Amygdala (tissue), 56 donors: ENCODE data around the gene GPR171.

Experiments used
- DNase-seq, 56 donors: peaks; one replicate each; lab custom pipeline; 2025; lab: John Stamatoyannopoulos, UW

GPR171 gene

GRCh38 chr3:151182349-151183079 lies 20.5 kb downstream of the GPR171 start:
- DNase-seq = no peak

DNA sequence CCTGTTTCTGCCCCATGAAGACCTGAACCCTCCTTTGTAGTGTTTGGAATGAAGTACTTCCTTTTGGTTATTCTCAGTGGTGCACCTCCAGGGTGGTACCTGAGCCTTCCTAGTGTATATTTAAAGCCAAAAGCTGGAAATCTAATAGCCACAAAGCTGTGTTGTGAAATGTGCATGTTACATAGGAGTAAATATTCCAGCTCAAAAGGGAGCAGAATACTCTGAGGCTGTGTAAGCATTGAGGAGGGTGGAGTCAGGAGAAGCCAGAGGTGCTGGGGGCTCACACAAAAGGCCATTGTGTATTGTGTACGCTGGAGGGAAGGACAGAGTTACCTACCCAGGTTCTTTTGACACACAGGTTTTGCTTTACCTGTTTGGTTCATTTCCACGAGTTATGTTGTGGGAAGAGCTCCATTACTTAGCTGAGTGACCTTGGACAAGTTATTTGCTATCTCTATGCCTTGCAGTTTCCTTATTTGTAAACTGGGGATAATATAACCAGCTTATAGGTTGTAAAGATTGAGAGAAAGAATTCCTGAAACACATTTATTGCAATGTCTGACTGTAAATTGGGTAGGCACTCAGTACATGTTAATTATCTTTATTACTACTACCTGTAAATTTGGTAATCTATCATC lies 24.7 kb downstream of the GPR171 start:
- no peak for DNase-seq

GRCh38 chr3:151175952-151176351 lies 27.1 kb downstream of the GPR171 start:
- DNase-seq = no peak

- no peak for DNase-seq
Measured at GRCh38 chr3:151174351-151174750, 28.7 kb downstream of the GPR171 start.

- DNase-seq = peak in 3 of 56 donors; percentile 1 to 15 (median 3)
Measured at GRCh38 chr3:151171145-151171757, 31.8 kb downstream of the GPR171 start.

GRCh38 chr3:151169948-151170679 lies 32.9 kb downstream of the GPR171 start:
- DNase-seq = peak in 13 of 56 donors; percentile 5 to 39 (median 10)

DNA sequence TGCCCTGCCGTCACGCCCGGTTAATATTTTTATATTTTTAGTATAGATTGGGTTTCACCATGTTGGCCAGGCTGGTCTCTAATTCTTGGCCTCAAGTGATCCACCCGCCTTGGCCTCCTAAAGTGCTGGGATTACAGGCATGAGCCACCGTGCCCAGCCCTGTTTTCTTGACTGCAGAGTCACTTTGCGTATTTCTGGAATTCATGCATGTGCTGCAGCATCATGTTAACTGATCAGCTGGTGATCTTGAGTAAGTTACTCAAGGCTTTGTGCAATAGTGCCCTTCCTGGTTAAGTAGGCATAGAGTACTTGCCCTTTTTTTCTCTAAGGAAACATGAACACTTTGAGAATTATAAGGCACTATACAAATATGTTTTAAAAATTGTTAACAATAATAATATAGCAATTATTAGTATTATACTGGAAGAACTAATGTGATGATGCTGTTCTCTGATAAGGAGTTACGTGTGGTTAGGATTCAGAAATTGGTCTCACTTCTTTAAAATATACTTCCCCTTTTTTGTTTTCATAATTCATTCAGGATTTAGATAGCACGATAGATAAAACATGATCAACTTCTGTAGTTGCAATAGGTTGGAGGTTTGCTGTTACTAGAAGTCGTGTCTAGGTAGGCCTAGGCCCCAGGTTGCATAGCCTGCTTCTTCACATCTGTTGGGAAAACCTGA lies 33.6 kb downstream of the GPR171 start:
- no peak for DNase-seq

- DNase-seq = peak in 28 of 56 donors; percentile 4 to 69 (median 32)
Measured at GRCh38 chr3:151168269-151169094, 34.5 kb downstream of the GPR171 start.

GRCh38 chr3:151166161-151166560 lies 36.9 kb downstream of the GPR171 start:
- DNase-seq = no peak

GRCh38 chr3:151165226-151165625 lies 37.8 kb downstream of the GPR171 start:
- DNase-seq = no peak

- DNase-seq = no peak
Measured at GRCh38 chr3:151159806-151160205, 43.2 kb downstream of the GPR171 start.

- no peak for DNase-seq
Measured at GRCh38 chr3:151156618-151157216, 46.3 kb downstream of the GPR171 start.

DNA sequence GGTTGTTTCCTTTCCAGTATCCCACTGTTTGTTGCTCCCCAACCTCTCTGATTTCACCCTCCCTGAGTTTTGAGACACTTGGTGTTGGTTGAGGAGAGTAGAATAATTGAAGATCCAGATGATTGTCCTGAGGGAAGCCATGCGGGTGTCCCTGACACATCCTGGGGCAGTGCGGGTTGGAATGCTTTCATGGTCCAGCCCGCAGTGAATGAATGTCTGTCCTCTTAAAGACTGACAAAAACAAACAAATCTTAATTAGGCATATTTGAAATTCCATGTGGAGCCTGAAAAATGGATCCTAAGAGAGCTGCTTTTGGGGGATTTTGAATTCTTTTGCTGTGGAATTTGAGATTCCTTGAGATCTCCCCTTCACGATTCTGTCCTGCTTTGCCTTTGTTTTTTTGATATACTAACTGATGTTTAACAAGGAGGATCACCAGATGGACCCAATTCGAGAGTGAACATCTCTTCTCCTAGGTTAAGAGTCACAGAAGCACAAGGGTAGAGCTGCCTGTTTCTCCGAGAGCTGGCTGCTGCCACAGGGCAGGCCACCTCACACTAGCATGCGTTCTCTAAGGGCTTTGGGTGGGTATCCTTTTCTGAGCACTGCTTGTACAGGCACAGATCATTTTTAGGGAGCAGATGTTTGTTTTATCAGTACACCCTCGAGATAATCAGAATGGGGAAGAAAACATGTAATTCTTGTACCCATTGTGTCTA lies 47.4 kb downstream of the GPR171 start:
- no peak for DNase-seq

GRCh38 chr3:151154566-151154965 lies 48.5 kb downstream of the GPR171 start:
- DNase-seq = no peak

DNA sequence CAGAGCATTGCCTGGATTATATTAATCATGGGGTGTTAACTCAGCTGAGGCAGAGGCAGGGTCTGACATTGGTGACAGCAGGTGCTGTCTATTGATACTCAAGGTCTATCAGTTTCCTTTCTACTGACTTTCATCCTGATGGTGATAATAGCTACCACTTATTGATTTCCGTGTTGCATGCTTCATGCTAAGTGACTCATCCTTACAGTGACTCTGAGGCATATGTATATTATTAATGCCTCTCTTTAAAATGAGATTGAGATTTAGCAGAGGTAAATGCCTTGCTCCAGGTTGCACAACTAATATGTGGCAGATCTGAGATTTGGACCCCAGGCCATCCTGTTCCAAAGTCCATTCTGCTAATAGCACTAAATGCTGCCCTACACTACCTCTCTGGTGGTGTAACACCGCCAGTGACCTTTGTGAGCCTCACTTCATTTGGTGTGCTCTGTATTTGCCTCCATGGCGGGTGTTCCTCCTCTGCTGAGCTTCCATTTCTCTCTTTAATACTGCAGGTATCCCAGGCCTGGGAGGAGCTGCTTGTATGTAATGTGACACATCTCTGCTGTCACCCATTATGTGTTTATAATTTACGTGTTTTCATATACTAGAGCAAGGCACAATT lies 50.4 kb downstream of the GPR171 start:
- no peak for DNase-seq
